CD4-positive, alpha-beta T cell (primary cell): ENCODE results near the gene FUT1. TPM values are rescaled to one million over a fixed set of nuclear protein-coding genes. Genes with fewer than 3 reads are reported as not detected.

Experiments used
- ATAC-seq: fragments of 200-7000 bp; cut with Tn5 transposase; one replicate; pipeline ENCODE4 v1.10.0; 2022; ENCODE audit warnings: mild to moderate bottlenecking; ENCODE audit not compliant: poor library complexity
- CTCF ChIA-PET: fragments of 350-600 bp; sonication (Branson Sonifier 250); formaldehyde crosslinking; loops from one replicate; lab custom pipeline; 2021; ENCODE audit warnings: antibody characterized with exemption, inconsistent platforms; lab: Charles Lee
- POLR2A ChIA-PET: fragments of 350-600 bp; sonication (Branson Sonifier 250); formaldehyde crosslinking; loops from one replicate; lab custom pipeline; 2021; ENCODE audit warnings: antibody characterized with exemption, inconsistent platforms; lab: Charles Lee
- DNase-seq, 14 experiments: peaks; one replicate each; pipeline ENCODE4 v3.0.0-alpha.2; 2013 to 2020; ENCODE audit warnings: mixed read lengths in 2 of 14
- H3K27ac ChIP-seq, 2 donors: one replicate each; pipeline versions ENCODE4 v1.5.1 to v1.7.0; 2013; ENCODE audit warnings: low read length in 2 of 2, low read depth in 1 of 2, mild to moderate bottlenecking in 1 of 2
- H3K27me3 ChIP-seq, 2 experiments: 1 replicate in 1 of 2; 2 replicates in 1 of 2; pipeline versions ENCODE4 v1.6.1 to v1.7.0; 2013; ENCODE audit warnings: low read length in 2 of 2, control low read depth in 1 of 2, mild to moderate bottlenecking in 1 of 2, moderate library complexity in 1 of 2; ENCODE audit not compliant: insufficient read depth in 2 of 2, control insufficient read depth in 1 of 2
- H3K36me3 ChIP-seq: one replicate; pipeline ENCODE4 v1.6.1; 2013; ENCODE audit warnings: low read length, control low read depth; ENCODE audit not compliant: insufficient read depth
- H3K4me1 ChIP-seq: one replicate; pipeline ENCODE4 v1.6.1; 2013; ENCODE audit warnings: low read length, control low read depth; ENCODE audit not compliant: insufficient read depth
- H3K4me3 ChIP-seq: one replicate; pipeline ENCODE4 v1.5.1; 2013; ENCODE audit warnings: mild to moderate bottlenecking, low read length, moderate library complexity
- H3K9me3 ChIP-seq, 2 experiments: 1 replicate in 1 of 2; 2 replicates in 1 of 2; pipeline versions ENCODE4 v1.6.1 to v1.7.0; 2013; ENCODE audit warnings: low read length in 2 of 2, mild to moderate bottlenecking in 2 of 2, control low read depth in 1 of 2, moderate library complexity in 1 of 2; ENCODE audit not compliant: control insufficient read depth in 1 of 2, insufficient read depth in 1 of 2
- H3K27ac Mint-ChIP-seq: one replicate; pipeline ENCODE4 v1.8.0; 2020; ENCODE audit warnings: mixed read lengths
- H3K27me3 Mint-ChIP-seq: one replicate; pipeline ENCODE4 v1.8.0; 2021; ENCODE audit warnings: mixed read lengths
- H3K36me3 Mint-ChIP-seq: one replicate; pipeline ENCODE4 v1.8.0; 2021; ENCODE audit warnings: low read depth, mixed read lengths
- H3K4me1 Mint-ChIP-seq: one replicate; pipeline ENCODE4 v1.8.0; 2021; ENCODE audit warnings: low read depth, mixed read lengths
- H3K4me3 Mint-ChIP-seq: one replicate; pipeline ENCODE4 v1.8.0; 2020; ENCODE audit warnings: mild to moderate bottlenecking, mixed read lengths
- H3K9me3 Mint-ChIP-seq: one replicate; pipeline ENCODE4 v1.8.0; 2020; ENCODE audit warnings: mixed read lengths
- CTCF ChIP-seq: fragments of 200-600 bp; IDR thresholded peaks from one replicate; pipeline ENCODE4 v1.8.0; 2022; ENCODE audit warnings: antibody characterized with exemption, mild to moderate bottlenecking
- intact Hi-C, 2 experiments: fragments of 100-400 bp; cut with DNase I in 1 of 2; cut with micrococcal nuclease in 1 of 2; formaldehyde crosslinking; loops; one replicate each; pipeline versions ENCODE4 v1.15.1 to v1.9.0; 2023 to 2025; cut with DNase I, micrococcal nuclease
- total RNA-seq, 174 experiments: library from RNA in 2 of 174; stranded (reverse) in 2 of 174; gene quantifications; one replicate each; pipeline ENCODE4 v1.2.3 and lab custom pipeline; 2021 to 2026

Gene FUT1
- total RNA-seq, 2 experiments from 2014 or later, result not detected

DNA sequence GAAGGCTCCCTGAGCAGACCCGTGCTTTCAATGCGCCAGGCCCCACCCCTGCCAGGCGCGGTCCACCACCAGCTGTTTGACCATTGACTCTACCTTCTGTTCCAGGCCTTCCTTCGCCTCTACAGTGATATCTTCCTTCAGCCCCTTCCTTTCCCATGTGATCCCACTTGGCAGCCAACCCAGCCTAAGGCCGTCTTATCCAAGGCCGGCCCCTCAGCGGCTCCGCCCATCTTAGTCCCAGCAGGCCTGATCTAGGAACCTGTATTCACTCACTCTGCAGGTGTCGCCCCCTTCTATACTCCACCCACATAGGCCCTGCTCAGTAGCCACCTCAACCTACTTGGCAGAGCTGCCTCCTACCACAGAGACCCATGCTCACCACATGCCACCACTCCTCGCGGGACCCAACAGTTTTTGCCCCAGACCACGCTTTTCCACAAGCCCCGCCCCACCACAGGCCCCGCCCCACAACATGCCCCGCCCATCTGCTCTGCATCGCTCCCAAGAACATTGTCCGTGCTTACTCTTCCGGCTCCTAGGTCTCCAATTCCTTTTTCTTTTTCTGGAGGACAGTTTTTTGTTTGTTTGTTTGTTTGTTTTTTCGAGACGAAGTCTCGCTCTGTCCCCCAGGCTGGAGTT is 15.0 kb downstream of the FUT1 start:
- ATAC-seq (no peak), DNase-seq (peak in 2 of 14 experiments; percentile 25 to 58)
- no peak for TF ChIP-seq CTCF
- peaks cover 20% of the 10 kb centered on the region for H3K4me1 Mint-ChIP-seq
- no peak overlapping the region for H3K27ac Mint-ChIP-seq
- H3K27ac ChIP-seq, result no peak overlapping the region
- no peaks in the 10 kb centered on the region for H3K36me3 ChIP-seq
- H3K4me1 ChIP-seq, result peaks cover 32% of the 10 kb centered on the region
- intact Hi-C loops, result no loop called here
- H3K9me3 ChIP-seq, result peaks cover 0 to 10% of the 10 kb centered on the region in 2 experiments
- ChIA-PET POLR2A (interaction anchor here (0.7 kb wide), 1 partner anchor 25 kb away, joined by 4 read pairs; no protein-coding TSS in a partner anchor), CTCF (interaction anchor here (2.0 to 2.1 kb wide), 2 partner anchors 12 to 25 kb away, joined by 14 to 18 read pairs; no protein-coding TSS in a partner anchor)
- peaks cover 0 to 12% of the 10 kb centered on the region in 2 experiments for H3K27me3 ChIP-seq
- H3K4me3 ChIP-seq, result no peak overlapping the region
- no peaks in the 10 kb centered on the region for H3K9me3 Mint-ChIP-seq
- no peaks in the 10 kb centered on the region for H3K27me3 Mint-ChIP-seq
- H3K4me3 Mint-ChIP-seq, result peak overlapping the region; percentile 59
- no peaks in the 10 kb centered on the region for H3K36me3 Mint-ChIP-seq

GRCh38 chr19:48735031-48735615 is 17.3 kb downstream of the FUT1 start:
- Mint-ChIP-seq H3K27ac (no peak overlapping the region), H3K27me3 (no peaks in the 10 kb centered on the region), H3K36me3 (no peaks in the 10 kb centered on the region), H3K4me1 (peaks cover 9% of the 10 kb centered on the region), H3K9me3 (no peaks in the 10 kb centered on the region), H3K4me3 (no peak overlapping the region)
- ChIA-PET CTCF (no interaction called here), POLR2A (no interaction called here)
- intact Hi-C loops, result no loop called here
- Histone ChIP-seq H3K9me3 (peaks cover 0 to 8% of the 10 kb centered on the region in 2 experiments), H3K4me1 (peaks cover 16% of the 10 kb centered on the region), H3K36me3 (no peaks in the 10 kb centered on the region), H3K27ac (no peak overlapping the region), H3K27me3 (peaks cover 0 to 4% of the 10 kb centered on the region in 2 experiments), H3K4me3 (no peak overlapping the region)
- peak in 1 of 14 experiments; percentile 16 for DNase-seq
- no peak for ATAC-seq
- TF ChIP-seq CTCF, result no peak

GRCh38 chr19:48734625-48735024 is 17.8 kb downstream of the FUT1 start:
- H3K4me1 ChIP-seq, result peaks cover 11% of the 10 kb centered on the region
- TF ChIP-seq CTCF, result no peak
- intact Hi-C loops, result no loop called here
- H3K27me3 Mint-ChIP-seq, result no peaks in the 10 kb centered on the region
- no peak overlapping the region for H3K27ac Mint-ChIP-seq
- no peaks in the 10 kb centered on the region for H3K36me3 ChIP-seq
- H3K4me3 Mint-ChIP-seq, result no peak overlapping the region
- peaks cover 4% of the 10 kb centered on the region for H3K4me1 Mint-ChIP-seq
- H3K9me3 ChIP-seq, result peaks cover 0 to 11% of the 10 kb centered on the region in 2 experiments
- ChIA-PET POLR2A (no interaction called here), CTCF (no interaction called here)
- H3K4me3 ChIP-seq, result no peak overlapping the region
- H3K27me3 ChIP-seq, result no peaks in the 10 kb centered on the region
- peak in 1 of 14 experiments; percentile 5 for DNase-seq
- no peak overlapping the region for H3K27ac ChIP-seq
- no peaks in the 10 kb centered on the region for H3K9me3 Mint-ChIP-seq
- H3K36me3 Mint-ChIP-seq, result no peaks in the 10 kb centered on the region
- ATAC-seq, result no peak
